HCEC 1CT (cell line): ENCODE measurements around the gene EFHC1.
"Not testable (repeated sequence)": the region's sequence is repeated elsewhere in the genome, so short reads cannot be mapped to it uniquely, and the experiment has no call there.

Experiments
- DNase-seq: peaks from one replicate; pipeline ENCODE4 v3.0.0-alpha.2; 2017

EFHC1 gene, protein sequence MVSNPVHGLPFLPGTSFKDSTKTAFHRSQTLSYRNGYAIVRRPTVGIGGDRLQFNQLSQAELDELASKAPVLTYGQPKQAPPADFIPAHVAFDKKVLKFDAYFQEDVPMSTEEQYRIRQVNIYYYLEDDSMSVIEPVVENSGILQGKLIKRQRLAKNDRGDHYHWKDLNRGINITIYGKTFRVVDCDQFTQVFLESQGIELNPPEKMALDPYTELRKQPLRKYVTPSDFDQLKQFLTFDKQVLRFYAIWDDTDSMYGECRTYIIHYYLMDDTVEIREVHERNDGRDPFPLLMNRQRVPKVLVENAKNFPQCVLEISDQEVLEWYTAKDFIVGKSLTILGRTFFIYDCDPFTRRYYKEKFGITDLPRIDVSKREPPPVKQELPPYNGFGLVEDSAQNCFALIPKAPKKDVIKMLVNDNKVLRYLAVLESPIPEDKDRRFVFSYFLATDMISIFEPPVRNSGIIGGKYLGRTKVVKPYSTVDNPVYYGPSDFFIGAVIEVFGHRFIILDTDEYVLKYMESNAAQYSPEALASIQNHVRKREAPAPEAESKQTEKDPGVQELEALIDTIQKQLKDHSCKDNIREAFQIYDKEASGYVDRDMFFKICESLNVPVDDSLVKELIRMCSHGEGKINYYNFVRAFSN

DNA sequence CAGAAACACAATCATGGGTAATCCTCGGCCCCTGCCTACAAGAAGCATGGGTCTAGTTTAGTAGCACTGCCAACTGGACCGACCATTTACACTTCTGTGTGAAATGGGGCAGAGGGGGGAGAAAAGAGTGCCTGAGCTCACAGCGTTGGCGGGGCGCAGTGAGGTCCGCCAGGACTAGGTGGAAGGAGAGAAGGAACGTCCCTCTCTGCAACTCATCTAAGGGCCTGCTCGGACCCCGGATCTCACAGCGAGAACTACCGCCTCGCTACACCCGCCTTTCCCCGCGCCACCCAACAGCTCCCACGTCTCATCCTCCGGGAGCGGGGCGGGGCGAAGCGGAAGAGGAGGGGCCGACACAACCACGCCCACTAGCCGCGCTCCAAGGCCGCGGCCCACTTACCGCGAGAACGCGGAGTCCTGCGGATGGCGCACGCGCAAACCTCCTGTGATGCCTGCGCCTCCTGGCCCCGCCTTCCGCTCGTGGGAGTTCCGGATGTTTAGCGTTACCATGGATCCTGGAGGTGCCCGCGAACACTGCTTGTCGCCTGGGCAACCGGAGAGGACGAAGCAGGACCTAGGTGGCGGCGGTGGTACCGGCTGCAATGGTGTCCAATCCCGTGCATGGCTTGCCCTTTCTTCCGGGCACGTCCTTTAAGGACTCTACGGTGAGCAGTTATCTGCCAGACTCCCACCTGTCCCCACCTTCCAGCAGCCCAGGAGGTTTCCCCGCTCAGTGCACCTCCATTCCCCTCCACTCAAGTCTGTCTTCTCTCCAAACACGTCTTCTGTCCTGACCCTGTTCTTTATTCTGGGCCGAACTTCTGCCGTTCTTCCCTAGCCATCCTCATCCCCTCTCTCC, at the start of gene EFHC1:
Gene EFHC1 (plus strand): TSS at position 534 of the 859 bp plus-strand sequence. CDS start 69 bp downstream, at position 603.
- peak; percentile 98 for DNase-seq

DNA sequence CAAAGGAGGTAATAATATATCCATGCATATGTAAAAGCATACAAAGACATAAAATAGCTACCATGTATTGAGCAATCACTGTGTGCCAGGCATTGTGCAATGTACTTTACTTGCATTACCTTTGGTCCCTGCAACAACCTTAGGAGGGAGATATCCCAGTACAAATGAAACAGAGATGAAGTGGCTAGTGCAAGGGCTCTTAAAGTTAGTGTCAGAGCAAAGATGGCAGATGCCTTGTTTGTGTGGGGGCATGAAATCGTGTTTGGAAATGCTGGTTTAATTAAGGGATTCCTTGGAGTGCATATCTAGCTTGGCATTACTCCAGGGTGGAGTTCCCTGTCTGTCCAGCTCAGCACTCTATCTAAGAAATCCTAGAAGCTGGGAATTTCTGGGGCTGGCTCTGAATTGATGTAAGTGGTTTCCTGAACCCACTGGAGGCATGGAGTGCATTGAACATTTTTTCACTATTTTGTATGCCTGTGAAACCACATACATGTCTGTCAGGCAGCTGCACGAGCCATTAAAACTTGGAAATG, 48.4 kb upstream of the EFHC1 start:
- DNase-seq: no peak

DNA sequence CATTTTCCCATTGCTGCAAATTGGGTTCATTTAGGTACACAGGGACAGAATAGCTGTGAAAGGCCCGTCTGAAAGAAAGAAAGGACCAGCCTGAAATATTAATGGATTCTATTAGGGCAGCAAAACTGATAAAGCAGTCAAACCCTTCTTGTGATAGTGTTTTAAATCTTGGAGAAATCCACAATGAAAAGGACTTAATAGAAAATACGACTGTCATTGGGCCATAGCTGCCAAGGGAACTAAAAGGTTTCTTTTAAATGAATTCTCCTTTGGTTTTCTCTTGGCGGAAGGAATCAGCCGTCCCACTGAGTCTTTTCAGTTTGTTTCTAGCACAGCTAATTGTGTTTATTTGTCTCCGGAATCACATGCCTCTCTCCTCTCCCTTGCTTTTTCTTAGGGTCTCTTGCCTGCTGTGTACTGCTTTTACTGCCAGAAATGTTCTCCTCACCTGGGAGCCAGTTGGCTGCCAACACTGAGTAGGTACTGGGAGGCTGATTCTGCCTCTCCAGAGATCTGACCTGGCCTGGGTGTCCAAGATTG, 46.9 kb upstream of the EFHC1 start:
- no peak for DNase-seq

DNA sequence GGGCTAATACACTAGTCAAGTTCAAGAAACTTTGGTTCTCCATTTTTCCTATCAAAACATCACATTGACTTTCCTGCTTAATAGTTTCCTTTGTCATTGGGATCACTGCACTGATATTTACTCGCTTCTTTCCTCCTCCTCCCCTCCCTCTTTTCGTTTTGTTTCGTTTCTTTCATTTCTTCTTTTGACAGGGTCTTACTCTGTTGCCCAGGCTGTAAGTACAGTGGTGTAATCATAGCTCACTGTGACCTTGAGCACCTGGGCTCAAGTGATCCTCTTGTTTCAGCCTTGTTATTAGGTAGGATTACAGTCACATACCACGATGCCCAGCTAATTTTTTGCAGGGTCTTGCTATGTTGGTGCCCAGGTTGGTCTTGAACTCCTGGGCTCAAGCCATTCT, 45.9 kb upstream of the EFHC1 start:
- DNase-seq: no peak

DNA sequence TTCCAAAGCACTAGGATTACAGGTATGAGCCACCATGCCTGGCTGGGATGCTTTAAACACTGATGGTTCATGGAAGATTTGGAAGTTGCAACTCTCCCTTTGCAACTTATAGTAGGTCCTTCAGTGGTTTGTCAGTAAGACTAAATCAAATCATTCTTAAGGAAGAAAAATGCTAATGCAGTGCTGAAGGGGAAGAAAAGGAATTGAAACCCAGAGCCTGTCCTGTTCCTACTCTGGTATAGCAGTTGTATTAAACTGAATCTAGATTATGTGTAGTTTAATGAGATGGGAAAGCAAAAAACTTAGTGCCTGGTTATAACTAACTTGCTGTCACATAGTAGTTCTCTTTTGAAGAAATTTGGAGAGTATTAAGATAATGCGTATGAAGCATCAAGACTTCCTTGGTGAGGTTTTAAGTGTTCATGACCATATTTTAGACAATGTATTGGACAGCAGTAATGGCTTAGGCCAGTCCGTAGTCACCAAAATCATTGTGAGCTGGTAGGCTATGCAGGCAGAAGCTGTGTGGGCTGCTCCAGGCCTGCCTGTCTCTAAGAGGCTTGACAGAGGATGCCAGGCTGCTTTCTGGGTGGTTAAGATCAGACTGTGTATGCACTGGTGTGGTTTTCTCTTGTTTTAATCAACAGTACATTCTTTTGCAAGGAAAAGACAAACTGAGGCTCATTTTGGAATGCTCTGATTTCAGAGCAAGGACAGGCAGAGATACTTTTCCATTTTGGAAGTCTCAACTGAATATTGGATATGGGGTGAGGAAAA, 44.2 kb upstream of the EFHC1 start:
- no peak for DNase-seq

DNA sequence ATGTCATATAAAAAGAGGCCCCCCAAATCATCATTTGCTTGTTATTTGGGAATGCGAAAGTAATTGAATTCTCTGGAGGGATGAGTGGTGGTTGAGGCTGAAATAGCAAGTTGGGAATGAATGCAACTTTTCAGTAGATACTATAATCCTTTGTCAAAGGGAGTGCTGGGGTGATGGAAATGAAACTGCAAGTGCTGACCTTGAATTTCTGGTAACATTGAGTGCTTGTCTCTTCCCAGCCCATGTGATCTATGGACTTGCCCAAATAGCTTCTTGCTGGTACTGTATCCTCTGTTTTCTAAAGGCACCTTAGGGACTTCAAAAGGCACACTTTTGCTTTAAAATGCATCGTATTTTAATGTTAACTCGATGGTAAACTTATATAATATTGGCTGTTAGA, 43.4 kb upstream of the EFHC1 start:
- DNase-seq: no peak

DNA sequence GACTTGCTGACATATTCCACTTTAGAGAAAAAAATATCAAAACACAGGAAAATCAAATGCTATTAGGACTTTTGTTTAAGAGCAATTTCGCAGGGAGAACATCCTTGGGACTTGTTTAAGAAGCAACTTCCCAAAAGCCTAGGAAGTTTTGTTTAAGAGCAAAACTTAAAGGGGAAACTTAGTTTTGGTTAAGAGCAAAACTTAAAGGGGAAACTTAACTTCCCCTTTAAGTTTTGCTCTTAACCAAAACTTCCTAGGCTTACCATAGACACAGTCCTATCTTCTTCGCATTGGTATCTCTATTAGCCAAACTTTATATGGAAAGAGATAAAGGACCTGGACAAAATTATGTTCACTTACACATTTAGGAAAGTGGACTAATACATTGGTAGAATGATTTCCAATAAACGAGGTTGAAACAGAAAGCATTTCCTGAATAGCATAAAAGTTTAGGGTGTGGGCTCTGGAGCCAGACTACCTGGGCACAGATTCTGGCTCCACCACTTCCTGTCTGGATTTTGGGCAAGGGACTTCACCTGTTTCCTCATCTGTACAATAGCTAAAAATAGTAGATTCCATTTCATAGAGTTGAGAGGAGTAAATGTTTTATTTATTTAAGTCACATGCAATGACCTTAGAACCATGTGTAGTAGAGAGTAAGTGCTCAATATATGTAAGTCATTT, 42.5 kb upstream of the EFHC1 start:
- no peak for DNase-seq

DNA sequence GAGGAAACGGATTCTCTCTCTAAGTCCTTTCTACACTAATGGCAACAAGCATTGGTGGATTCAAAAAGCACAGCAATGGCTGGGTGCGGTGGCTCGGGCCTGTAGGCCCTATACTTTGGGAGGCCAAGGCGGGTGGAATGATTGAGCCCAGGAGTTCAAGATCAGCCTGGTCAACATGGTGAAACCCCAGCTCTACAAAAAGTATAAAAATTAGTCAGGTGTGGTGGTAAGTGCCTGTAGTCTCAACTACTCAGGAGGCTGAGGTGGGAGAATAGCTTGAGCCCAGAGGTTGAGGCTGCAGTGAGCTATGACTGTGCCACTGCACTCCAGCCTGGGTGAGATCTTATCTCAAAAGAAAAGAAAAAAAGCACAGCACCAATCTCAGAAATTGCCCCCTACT, 38.9 kb upstream of the EFHC1 start:
- DNase-seq: no peak

DNA sequence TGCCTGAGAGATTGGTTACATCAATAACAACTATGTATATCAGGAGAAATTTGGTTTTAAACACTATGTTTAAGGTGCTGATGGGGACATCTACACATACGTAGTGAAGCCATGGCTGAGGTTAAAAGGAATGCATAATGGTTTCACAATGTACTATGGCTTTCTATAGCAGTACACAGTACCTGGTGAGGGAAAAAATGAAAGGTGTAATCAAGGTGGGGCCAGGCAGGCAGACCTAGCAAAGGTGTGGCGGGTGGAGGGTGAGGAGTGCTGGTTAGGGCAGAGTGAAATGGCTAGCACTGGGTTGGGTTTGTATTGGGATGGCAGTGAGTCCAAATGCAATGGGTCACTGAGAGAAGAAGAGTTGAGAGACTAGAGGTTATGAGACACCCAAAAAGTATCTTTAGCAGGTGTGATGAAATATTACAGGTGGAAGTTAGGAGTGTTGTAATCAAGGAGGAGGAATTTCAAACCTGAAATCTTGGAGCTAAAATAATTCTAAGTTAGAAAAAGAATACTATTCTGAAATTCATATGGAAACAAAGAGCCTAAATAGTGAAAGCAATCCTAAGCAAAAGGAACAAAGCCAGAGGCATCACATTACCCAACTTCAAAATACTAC, 35.9 kb upstream of the EFHC1 start:
- no peak for DNase-seq

DNA sequence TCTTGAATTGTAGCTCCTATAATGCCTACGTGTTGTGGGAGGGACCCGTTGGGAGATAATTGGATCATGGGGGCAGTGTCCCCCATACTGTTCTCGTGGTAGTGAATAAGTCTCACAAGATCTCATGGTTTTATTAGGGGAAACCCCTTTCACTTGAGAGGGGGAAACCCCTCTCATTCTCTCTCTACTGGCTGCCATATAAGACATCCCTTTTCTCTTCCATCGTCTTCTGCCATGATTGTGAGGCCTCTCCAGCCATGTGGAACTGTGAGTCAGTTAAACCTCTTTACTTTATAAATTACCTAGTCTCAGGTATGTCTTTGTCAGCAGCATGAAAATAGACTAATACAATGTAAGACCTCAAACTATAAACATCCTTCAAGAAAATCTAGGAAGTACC, 35.1 kb upstream of the EFHC1 start:
- no peak for DNase-seq

DNA sequence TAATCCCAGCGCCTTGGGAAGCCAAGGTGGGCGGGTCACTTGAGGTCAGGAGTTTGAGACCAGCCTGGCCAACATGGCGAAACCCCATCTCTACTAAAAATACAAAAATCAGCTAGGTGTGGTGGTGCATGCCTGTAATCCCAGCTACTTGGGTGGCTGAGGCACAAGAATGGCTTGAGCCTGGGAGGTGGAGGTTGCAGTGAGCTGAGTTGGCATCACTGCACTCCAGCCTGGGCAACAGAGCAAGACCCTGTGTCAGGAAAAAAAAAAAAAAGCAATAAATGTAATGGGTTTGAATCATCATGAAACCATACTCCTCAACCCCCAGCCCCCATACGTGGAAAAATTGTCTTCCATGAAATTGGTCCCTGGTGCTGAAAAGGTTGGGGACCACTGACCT, 32.0 kb upstream of the EFHC1 start:
- not testable (repeated sequence) for DNase-seq

DNA sequence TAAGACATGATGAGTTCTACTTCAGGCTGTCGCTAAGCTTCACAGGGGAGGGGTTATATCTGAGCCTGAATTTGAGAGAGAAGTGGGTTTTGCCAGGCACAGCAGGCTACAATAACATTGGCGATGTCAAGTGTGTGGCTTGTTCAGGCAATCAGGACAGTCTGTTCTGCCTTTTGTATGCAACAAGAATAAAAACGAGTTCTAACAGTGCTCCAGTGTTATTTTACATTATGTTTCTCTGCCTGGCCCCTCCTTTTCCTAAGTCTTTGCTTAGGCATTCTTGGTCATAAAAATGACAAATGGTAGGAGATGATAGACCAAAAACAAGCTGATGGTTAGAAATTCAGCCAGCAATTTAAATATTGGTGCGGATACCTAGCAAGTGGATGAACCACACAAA, 31.4 kb upstream of the EFHC1 start:
- no peak for DNase-seq

DNA sequence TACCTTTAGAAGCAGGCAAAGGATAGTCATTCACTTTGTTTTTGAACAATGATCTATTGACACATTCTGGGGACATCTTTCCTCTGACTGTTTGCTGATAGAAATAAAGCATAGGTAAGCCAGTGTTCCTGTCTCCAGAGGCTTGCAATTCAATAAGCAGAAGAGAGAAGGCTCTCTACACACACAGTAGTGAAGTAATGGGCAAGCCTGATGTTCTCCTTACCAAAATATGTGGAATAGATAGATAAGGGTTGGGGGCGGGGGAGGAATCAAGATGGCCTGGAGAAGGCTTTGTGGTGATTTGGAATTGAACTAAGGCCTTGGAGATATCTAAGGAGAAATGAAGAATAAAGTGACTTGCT, 30.9 kb upstream of the EFHC1 start:
- no peak for DNase-seq

DNA sequence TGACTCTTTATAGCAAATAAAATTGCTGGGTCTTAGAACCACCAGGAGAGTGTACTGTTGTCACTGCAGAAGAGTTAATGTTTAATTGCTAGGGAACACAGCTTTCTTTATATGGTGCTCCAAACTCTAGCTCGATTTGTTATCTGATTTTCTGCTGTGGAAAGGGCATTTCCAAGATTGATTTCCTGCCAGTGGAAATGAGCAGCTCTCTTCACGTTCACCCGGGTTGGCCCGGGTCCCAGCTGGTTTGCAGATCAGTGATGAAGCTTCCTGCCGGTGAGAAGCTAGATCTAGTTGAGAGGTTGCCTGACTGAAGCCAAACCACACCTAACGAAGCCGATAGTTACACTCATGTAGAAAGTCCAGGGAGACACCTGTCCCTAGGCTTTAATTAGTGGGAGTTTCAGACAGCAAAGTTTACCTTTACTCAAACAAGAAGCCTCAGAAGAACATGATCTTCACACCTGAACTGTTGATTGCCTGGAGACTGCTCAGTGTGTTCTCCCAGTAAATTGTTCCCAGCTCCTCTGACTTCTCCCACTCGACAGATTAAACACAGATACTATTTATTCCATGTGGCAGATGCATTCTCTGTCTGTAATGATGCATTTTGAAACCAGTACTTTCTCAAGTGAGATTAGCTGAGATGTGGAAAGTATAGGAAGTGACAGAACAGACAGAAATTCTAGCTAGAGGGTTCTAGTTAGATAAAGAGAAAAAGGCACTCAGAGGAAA, 30.3 kb upstream of the EFHC1 start:
- DNase-seq: peak; percentile 14

DNA sequence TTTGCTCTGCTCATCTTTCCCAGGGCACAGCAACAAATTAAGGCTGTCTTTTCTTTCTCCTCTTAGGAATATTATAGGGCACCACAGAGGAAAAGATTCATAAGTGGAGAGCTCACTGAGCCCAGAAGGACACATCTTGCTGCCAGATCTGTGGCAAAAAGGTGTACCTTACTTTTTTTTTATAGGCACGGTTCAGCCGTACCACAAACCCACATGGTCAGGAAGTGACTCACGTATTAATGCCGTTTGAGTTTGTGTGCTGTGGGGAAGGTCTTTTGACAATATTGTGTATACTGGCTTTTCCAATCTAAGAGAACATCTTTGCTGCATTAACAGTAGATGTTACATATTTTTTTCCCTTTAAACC, 29.8 kb upstream of the EFHC1 start:
- DNase-seq: peak; percentile 67

DNA sequence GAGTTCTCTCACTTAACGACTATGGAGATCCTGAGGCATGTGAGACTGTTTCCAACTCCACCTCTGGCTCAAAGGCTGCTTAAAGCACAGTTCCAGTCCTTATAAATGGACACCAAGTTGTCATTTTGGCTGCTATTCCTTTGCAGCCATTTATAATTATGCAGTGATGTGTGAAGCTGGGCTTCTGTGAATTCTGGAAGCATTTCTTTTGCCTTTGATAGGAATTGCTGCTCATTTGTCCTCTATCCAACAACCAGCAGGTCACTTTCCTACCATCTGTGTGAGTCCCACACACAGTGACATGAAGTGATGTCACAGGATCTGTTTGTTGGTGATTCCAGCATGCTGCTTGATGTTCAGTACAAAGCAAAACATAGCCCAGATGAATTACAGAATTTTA, 28.5 kb upstream of the EFHC1 start:
- no peak for DNase-seq

DNA sequence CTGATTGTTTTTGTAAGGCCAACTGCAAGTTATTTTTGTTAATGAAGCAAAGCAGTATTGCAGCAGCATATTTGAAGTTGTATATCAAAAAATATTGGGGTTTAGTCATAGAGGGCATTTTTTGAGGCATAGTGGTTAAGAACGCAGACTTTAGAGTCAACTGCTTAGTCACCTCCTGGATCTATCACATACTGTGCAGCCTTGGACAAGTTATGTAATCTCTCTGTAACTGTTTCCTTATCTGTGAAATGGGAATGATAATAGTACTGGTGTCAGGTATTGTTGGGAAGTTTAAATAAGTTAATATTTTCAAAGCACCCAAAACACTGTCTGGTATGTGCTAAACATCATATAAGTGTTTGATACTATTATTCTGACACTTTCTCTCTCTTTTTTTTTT, 27.2 kb upstream of the EFHC1 start:
- peak; percentile 86 for DNase-seq

DNA sequence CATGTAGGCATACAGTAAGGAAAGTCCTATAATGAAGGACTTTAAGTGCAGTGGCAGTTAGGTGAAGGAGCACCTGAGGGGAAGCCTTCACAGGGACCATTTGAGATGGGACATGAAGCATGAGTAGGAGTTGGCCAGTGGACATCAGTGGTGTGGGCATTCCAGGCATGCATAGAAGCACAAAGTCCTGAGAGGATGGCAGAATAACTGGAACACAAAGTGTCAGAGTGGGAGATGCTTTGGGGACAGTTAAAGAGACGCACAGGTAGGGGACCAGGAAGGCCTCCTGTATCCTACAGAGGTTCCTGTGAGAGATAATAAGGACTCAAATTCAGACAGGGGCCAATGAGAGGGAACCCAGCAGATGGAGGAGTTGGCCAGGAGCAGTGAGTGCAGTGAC, 26.4 kb upstream of the EFHC1 start:
- DNase-seq: no peak

DNA sequence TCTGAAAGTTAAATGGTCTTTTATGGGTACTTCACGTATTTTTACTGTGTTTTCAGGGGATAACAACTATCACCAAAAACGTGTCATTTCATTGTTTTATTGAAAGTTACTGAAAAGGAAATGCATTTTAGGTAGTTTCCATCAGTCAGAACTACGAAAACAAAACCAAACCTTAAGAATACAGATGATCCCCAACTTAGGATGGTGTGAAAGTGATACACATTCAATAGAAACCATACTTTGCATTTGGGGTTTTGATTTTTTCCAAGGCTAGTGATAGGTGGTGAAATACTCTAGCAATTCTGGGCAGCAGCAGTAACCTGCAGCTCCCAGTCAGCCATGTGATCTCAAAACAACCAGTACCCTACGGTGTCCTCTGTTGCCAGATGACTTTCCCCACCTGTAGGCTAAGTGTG, 25.9 kb upstream of the EFHC1 start:
- no peak for DNase-seq

DNA sequence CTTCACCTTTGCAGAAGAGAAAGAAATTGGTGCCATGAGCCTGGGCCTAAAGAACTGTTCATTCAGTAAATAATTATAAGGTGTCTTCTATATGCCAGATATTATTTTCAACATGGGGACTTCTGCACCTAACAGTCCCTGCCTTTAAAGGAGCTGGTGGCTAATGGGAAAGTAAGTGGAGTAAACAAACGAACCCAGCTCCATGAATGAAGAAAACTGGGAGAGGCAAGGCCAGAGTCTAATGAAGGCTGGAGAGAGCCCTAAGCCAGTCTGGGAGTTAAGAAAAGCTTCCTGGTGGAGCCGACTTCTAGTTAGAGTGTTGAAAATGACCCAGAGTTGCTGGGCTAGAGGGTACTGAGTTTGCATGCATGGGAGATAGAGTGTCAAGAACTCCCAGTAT, 24.2 kb upstream of the EFHC1 start:
- DNase-seq: no peak
